Gastrocnemius medialis (tissue), 4 donors: ENCODE measurements around the gene TGM3.

Source experiments
- CTCF ChIP-seq, 5 experiments: fragments of 450-650 bp in 3 of 5; fragments of 200-600 bp in 2 of 5; sonication (generic) in 2 of 5; IDR thresholded peaks in 4 of 5; conservative IDR thresholded peaks in 1 of 5; 1 replicate in 4 of 5; 2 replicates in 1 of 5; pipeline ENCODE4 v1.5.1; 2016 to 2019; ENCODE audit warnings: antibody characterized with exemption in 5 of 5, mild to moderate bottlenecking in 3 of 5, moderate library complexity in 3 of 5
- POLR2A ChIP-seq, 2 donors: fragments of 450-650 bp; IDR thresholded peaks; one replicate each; pipeline ENCODE4 v1.6.1; 2017; ENCODE audit warnings: antibody characterized with exemption in 2 of 2, mild to moderate bottlenecking in 2 of 2, moderate library complexity in 2 of 2

GRCh38 chr20:2385496-2385895 is 89.7 kb downstream of the TGM3 start:
- TF ChIP-seq CTCF (IDR thresholded peaks at IDR 0.05 in 4 of 5, conservative IDR thresholded peaks at IDR 0.05 in 1 of 5) (no peak), POLR2A (IDR thresholded peaks at IDR 0.05) (no peak)
